Esophagus muscularis mucosa (tissue), 4 donors: ENCODE results near the gene FLCN.

Experiments
- EP300 ChIP-seq: sonication (generic); formaldehyde crosslinking; IDR thresholded peaks from one replicate; pipeline ENCODE4 v1.6.1; 2017; ENCODE audit warnings: antibody characterized with exemption
- POLR2A ChIP-seq: fragments of 450-650 bp; IDR thresholded peaks from one replicate; pipeline ENCODE4 v1.6.1; 2017; ENCODE audit warnings: antibody characterized with exemption, moderate library complexity, mild to moderate bottlenecking, low read depth
- POLR2AphosphoS5 ChIP-seq, 2 donors: sonication (generic); formaldehyde crosslinking; IDR thresholded peaks; one replicate each; pipeline ENCODE4 v1.6.1; 2017; ENCODE audit warnings: antibody characterized with exemption in 2 of 2
- TF ChIP-seq, protein P1 (sequence below), 3 experiments: fragments of 200-600 bp in 2 of 3; fragments of 450-650 bp in 1 of 3; sonication (generic) in 2 of 3; IDR thresholded peaks; one replicate each; pipeline ENCODE4 v1.5.1; 2017 to 2019; ENCODE audit warnings: antibody characterized with exemption in 3 of 3, mild to moderate bottlenecking in 2 of 3, moderate library complexity in 1 of 3

GRCh38 chr17:17200311-17200710, 36.7 kb downstream of the FLCN start:
- TF ChIP-seq, protein P1, sequence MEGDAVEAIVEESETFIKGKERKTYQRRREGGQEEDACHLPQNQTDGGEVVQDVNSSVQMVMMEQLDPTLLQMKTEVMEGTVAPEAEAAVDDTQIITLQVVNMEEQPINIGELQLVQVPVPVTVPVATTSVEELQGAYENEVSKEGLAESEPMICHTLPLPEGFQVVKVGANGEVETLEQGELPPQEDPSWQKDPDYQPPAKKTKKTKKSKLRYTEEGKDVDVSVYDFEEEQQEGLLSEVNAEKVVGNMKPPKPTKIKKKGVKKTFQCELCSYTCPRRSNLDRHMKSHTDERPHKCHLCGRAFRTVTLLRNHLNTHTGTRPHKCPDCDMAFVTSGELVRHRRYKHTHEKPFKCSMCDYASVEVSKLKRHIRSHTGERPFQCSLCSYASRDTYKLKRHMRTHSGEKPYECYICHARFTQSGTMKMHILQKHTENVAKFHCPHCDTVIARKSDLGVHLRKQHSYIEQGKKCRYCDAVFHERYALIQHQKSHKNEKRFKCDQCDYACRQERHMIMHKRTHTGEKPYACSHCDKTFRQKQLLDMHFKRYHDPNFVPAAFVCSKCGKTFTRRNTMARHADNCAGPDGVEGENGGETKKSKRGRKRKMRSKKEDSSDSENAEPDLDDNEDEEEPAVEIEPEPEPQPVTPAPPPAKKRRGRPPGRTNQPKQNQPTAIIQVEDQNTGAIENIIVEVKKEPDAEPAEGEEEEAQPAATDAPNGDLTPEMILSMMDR (IDR thresholded peaks at IDR 0.05), result no peak
- TF ChIP-seq POLR2A, result no peak
- no peak for TF ChIP-seq POLR2AphosphoS5 (IDR thresholded peaks at IDR 0.05)
- TF ChIP-seq EP300, result no peak
